ENCODE measurements around the gene ADGRV1.

- TF ChIP-seq POLR2AphosphoS5 (IDR thresholded peaks at IDR 0.05; ENCODE audit: low read depth, low read length) (no peak), REST (IDR thresholded peaks at IDR 0.05; ENCODE audit: insufficient read depth in 1 of 2, low read depth in 2 of 2, low read length in 2 of 2) (no peak), TAF1 (IDR thresholded peaks at IDR 0.05; ENCODE audit: borderline replicate concordance, insufficient read depth, low read length) (no peak), FOXP2 (optimal IDR thresholded peaks at IDR 0.05; ENCODE audit: borderline replicate concordance, extremely low read depth, extremely low read length, insufficient read depth) (no peak), SIN3A (IDR thresholded peaks at IDR 0.05; ENCODE audit: borderline replicate concordance, insufficient read depth, low read length) (no peak)
These were observed 463.9 kb downstream of the ADGRV1 start for GRCh38 chr5:91022518-91022917.

Measured in PFSK-1 (cell line).